NCI-H1092 (cell line): ENCODE results near the gene ITGAE.
"Not testable (repeated sequence)": the region's sequence is repeated elsewhere in the genome, so short reads cannot be mapped to it uniquely, and the experiment has no call there.

Experiments
- DNase-seq: peaks from one replicate; lab custom pipeline; 2025; lab: John Stamatoyannopoulos, UW

Gene ITGAE

GRCh38 chr17:3728099-3728498 lies 72.9 kb downstream of the ITGAE start:
- DNase-seq, result not testable (repeated sequence)

- DNase-seq, result no peak
Measured at GRCh38 chr17:3727041-3727440, 73.9 kb downstream of the ITGAE start.

GRCh38 chr17:3724378-3725077 lies 76.5 kb downstream of the ITGAE start:
- DNase-seq, result no peak

GRCh38 chr17:3723556-3724377 lies 77.2 kb downstream of the ITGAE start, which contains the start of gene HASPIN:
Gene HASPIN (plus strand): TSS chr17:3723903. CDS start chr17:3723936, 33 bp downstream.
- peak; percentile 85 for DNase-seq

- DNase-seq, result no peak
Measured at GRCh38 chr17:3723188-3723555, 77.8 kb downstream of the ITGAE start.

- no peak for DNase-seq
Measured at GRCh38 chr17:3722716-3723115, 78.3 kb downstream of the ITGAE start.

GRCh38 chr17:3719265-3719664 lies 81.7 kb downstream of the ITGAE start:
- no peak for DNase-seq

- no peak for DNase-seq
Measured at GRCh38 chr17:3718201-3718600, 82.8 kb downstream of the ITGAE start.

GRCh38 chr17:3715296-3715695 lies 85.7 kb downstream of the ITGAE start:
- no peak for DNase-seq

- no peak for DNase-seq
Measured at GRCh38 chr17:3712811-3713463, 88.1 kb downstream of the ITGAE start.

- DNase-seq, result no peak
Measured at GRCh38 chr17:3710951-3711383, 90.0 kb downstream of the ITGAE start.

GRCh38 chr17:3708366-3708765 lies 92.6 kb downstream of the ITGAE start:
- no peak for DNase-seq

- not testable (repeated sequence) for DNase-seq
Measured at GRCh38 chr17:3705718-3705984, 95.3 kb downstream of the ITGAE start.

GRCh38 chr17:3704931-3705717 lies 95.9 kb downstream of the ITGAE start:
- no peak for DNase-seq

GRCh38 chr17:3702041-3702539 lies 98.9 kb downstream of the ITGAE start:
- not testable (repeated sequence) for DNase-seq

GRCh38 chr17:3699951-3700350 lies 101.0 kb downstream of the ITGAE start:
- no peak for DNase-seq

- DNase-seq, result no peak
Measured at GRCh38 chr17:3698139-3698538, 102.8 kb downstream of the ITGAE start.

- DNase-seq, result no peak
Measured at GRCh38 chr17:3697103-3697476, 103.9 kb downstream of the ITGAE start.

- DNase-seq, result no peak
Measured at GRCh38 chr17:3695723-3696411, 105.1 kb downstream of the ITGAE start, which contains the start of gene P2RX5. Gene P2RX5 (minus strand): TSS chr17:3696155. CDS start chr17:3696005, 150 bp downstream.

- no peak for DNase-seq
Measured at GRCh38 chr17:3695129-3695722, 105.8 kb downstream of the ITGAE start.

GRCh38 chr17:3693829-3694231 lies 107.2 kb downstream of the ITGAE start:
- no peak for DNase-seq
